ENCODE data around the gene CACNG4. TPM values are rescaled to one million over a fixed set of nuclear protein-coding genes. Genes with fewer than 3 reads are reported as not detected.

Gene CACNG4
- total and polyA plus RNA-seq, 9 of the 15 experiments (the other 6 are each of a cell fraction or from before 2014, with no cell fraction given), result 0.07 TPM; not detected in 8

DNA sequence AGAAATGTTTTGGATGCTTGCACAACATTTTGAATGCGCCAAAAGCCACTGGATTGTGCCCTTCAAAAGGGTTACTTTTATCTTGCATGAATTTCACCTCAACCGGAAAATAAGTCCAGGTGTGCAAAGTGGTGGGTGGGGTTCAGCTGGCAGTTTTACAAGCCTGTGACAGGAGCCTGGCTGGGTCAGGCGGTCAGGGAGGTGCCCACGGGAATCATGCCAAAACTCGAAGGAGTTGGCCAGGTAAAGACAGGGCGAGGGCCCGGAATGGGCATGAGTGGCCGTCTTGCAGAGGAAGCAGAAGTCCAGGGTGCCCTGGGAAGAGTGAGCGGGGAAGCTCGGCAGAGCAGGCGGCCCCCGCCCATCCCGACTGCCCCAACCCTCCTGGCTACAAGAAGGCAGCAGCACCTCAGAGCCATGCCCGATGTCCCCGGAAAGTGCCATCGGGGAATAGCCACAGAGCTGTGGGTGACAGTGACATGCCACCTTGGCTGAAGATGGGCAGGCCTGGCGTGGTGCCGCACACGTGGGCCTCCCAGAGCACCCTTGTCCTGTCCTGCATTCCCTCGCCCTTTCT lies 60.8 kb downstream of the CACNG4 start:
- no peak overlapping the region for H2AFZ ChIP-seq (ENCODE audit: low read depth, low read length)
- H3K79me2 ChIP-seq (ENCODE audit: control insufficient read depth, insufficient read depth, low read length), result no peaks in the 10 kb centered on the region
- no peak overlapping the region for H3K4me3 ChIP-seq
- H3K36me3 ChIP-seq (ENCODE audit: control insufficient read depth, insufficient read depth, low read length), result no peaks in the 10 kb centered on the region
- 2% methylated on average over 18 of the region's 20 CpGs for WGBS (ENCODE audit: insufficient coverage, low coverage, missing lambda C conversion rate)
- ATAC-seq (no peak), FAIRE-seq (no peak), DNase-seq (ENCODE audit: extremely low read depth in 1 of 4, low spot score in 3 of 4) (no peak)
- H3K27ac ChIP-seq (ENCODE audit: extremely low read depth, low read depth, low read length), result no peak overlapping the region
- H3K9ac ChIP-seq (ENCODE audit: insufficient read depth in 1 of 2, low read depth in 2 of 2, low read length in 2 of 2), result no peak overlapping the region
- no peaks in the 10 kb centered on the region for H3K9me3 ChIP-seq (replicated peaks; ENCODE audit: control insufficient read depth, insufficient read depth, low read depth, low read length)
- H3K27me3 ChIP-seq (ENCODE audit: control insufficient read depth in 2 of 2, insufficient read depth in 2 of 2, low read length in 2 of 2), result peaks cover 53 to 93% of the 10 kb centered on the region in 2 experiments
- CTCF ChIA-PET (ENCODE audit: low intra/inter-chr PET ratio), result no interaction called here
- H4K20me1 ChIP-seq (replicated peaks; ENCODE audit: control insufficient read depth, insufficient read depth, low read length), result no peaks in the 10 kb centered on the region; the same call in 1 of the 2 replicates
- POLR2A ChIA-PET, result interaction anchor here (0.6 kb wide), 1 partner anchor 13 kb away, joined by 4 read pairs; no protein-coding TSS in a partner anchor
- intact Hi-C loops (cut with micrococcal nuclease) (no loop called here), in situ Hi-C loops (cut with MboI) (no loop called here)
- peaks cover 0 to 4% of the 10 kb centered on the region in 2 experiments; a peak in 1 of 5 replicates for H3K4me1 ChIP-seq (replicated peaks in 1 of 2; ENCODE audit: control insufficient read depth in 2 of 2, insufficient read depth in 2 of 2, low read length in 2 of 2)
- no peak overlapping the region for H3K4me2 ChIP-seq (ENCODE audit: insufficient read depth, low read length)
- no TSS peak for BruUV-seq (replicated peaks)
- H3K9me1 ChIP-seq (ENCODE audit: control insufficient read depth, insufficient read depth, low read length), result no peaks in the 10 kb centered on the region
- TF ChIP-seq ZNF23 (CRISPR knock-in tag; IDR thresholded peaks at IDR 0.05), result no peak
- no peak for TF ChIP-seq ZNF408 (CRISPR knock-in tag; IDR thresholded peaks at IDR 0.05; ENCODE audit: low read depth)
- no peak for TF ChIP-seq ZBTB1 (CRISPR knock-in tag; IDR thresholded peaks at IDR 0.05; ENCODE audit: borderline replicate concordance, low read depth)
- no peak for TF ChIP-seq ZNF707 (CRISPR knock-in tag; conservative IDR thresholded peaks at IDR 0.05)
- TF ChIP-seq TCFL5 (CRISPR knock-in tag; conservative IDR thresholded peaks at IDR 0.05), result no peak
- no peak for TF ChIP-seq RAD51 (IDR thresholded peaks at IDR 0.05; ENCODE audit: borderline replicate concordance, low read depth)
- no peak for TF ChIP-seq CREB1 (IDR thresholded peaks at IDR 0.05)
- no peak for TF ChIP-seq CREB1 (CRISPR knock-in tag; IDR thresholded peaks at IDR 0.05)
- TF ChIP-seq MCM7 (IDR thresholded peaks at IDR 0.05), result no peak
- TF ChIP-seq, protein P1, sequence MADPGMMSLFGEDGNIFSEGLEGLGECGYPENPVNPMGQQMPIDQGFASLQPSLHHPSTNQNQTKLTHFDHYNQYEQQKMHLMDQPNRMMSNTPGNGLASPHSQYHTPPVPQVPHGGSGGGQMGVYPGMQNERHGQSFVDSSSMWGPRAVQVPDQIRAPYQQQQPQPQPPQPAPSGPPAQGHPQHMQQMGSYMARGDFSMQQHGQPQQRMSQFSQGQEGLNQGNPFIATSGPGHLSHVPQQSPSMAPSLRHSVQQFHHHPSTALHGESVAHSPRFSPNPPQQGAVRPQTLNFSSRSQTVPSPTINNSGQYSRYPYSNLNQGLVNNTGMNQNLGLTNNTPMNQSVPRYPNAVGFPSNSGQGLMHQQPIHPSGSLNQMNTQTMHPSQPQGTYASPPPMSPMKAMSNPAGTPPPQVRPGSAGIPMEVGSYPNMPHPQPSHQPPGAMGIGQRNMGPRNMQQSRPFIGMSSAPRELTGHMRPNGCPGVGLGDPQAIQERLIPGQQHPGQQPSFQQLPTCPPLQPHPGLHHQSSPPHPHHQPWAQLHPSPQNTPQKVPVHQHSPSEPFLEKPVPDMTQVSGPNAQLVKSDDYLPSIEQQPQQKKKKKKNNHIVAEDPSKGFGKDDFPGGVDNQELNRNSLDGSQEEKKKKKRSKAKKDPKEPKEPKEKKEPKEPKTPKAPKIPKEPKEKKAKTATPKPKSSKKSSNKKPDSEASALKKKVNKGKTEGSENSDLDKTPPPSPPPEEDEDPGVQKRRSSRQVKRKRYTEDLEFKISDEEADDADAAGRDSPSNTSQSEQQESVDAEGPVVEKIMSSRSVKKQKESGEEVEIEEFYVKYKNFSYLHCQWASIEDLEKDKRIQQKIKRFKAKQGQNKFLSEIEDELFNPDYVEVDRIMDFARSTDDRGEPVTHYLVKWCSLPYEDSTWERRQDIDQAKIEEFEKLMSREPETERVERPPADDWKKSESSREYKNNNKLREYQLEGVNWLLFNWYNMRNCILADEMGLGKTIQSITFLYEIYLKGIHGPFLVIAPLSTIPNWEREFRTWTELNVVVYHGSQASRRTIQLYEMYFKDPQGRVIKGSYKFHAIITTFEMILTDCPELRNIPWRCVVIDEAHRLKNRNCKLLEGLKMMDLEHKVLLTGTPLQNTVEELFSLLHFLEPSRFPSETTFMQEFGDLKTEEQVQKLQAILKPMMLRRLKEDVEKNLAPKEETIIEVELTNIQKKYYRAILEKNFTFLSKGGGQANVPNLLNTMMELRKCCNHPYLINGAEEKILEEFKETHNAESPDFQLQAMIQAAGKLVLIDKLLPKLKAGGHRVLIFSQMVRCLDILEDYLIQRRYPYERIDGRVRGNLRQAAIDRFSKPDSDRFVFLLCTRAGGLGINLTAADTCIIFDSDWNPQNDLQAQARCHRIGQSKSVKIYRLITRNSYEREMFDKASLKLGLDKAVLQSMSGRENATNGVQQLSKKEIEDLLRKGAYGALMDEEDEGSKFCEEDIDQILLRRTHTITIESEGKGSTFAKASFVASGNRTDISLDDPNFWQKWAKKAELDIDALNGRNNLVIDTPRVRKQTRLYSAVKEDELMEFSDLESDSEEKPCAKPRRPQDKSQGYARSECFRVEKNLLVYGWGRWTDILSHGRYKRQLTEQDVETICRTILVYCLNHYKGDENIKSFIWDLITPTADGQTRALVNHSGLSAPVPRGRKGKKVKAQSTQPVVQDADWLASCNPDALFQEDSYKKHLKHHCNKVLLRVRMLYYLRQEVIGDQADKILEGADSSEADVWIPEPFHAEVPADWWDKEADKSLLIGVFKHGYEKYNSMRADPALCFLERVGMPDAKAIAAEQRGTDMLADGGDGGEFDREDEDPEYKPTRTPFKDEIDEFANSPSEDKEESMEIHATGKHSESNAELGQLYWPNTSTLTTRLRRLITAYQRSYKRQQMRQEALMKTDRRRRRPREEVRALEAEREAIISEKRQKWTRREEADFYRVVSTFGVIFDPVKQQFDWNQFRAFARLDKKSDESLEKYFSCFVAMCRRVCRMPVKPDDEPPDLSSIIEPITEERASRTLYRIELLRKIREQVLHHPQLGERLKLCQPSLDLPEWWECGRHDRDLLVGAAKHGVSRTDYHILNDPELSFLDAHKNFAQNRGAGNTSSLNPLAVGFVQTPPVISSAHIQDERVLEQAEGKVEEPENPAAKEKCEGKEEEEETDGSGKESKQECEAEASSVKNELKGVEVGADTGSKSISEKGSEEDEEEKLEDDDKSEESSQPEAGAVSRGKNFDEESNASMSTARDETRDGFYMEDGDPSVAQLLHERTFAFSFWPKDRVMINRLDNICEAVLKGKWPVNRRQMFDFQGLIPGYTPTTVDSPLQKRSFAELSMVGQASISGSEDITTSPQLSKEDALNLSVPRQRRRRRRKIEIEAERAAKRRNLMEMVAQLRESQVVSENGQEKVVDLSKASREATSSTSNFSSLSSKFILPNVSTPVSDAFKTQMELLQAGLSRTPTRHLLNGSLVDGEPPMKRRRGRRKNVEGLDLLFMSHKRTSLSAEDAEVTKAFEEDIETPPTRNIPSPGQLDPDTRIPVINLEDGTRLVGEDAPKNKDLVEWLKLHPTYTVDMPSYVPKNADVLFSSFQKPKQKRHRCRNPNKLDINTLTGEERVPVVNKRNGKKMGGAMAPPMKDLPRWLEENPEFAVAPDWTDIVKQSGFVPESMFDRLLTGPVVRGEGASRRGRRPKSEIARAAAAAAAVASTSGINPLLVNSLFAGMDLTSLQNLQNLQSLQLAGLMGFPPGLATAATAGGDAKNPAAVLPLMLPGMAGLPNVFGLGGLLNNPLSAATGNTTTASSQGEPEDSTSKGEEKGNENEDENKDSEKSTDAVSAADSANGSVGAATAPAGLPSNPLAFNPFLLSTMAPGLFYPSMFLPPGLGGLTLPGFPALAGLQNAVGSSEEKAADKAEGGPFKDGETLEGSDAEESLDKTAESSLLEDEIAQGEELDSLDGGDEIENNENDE (IDR thresholded peaks at IDR 0.05; ENCODE audit: low read depth, low read length), result no peak
- TF ChIP-seq ZNF12 (CRISPR knock-in tag; IDR thresholded peaks at IDR 0.05), result no peak
- no peak for TF ChIP-seq HNRNPUL1 (IDR thresholded peaks at IDR 0.05; ENCODE audit: low read length)
- no peak for TF ChIP-seq TFAM (CRISPR knock-in tag; conservative IDR thresholded peaks at IDR 0.05)

All from K562 (cell line).